Measurements from ENCODE around the gene IGFBP7. TPM values are rescaled to one million over a fixed set of nuclear protein-coding genes. Genes with fewer than 3 reads are reported as not detected.

The IGFBP7 gene
- polyA plus RNA-seq, 1 experiment = 655 TPM

DNA sequence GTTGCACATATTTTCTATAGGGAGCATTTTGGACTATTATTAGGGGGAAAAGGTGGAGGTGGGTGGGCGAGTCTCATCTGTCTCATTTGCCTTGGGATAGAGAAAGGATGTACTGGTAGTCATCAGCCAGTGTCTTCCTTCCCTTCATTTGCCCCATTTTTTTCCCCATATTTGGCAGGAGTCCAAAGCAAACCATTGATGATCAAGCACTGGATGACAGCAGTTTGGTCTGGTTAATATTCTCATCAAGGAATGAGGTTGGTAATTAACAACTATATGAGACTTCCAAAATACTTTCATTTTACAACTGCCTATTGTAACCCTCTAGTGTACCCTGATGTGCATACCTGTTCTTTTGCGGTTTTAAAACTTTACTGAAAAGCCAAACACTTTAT is 22.6 kb upstream of the IGFBP7 start:
- Histone ChIP-seq H3K27me3 (ENCODE audit: control insufficient read depth, insufficient read depth, low read length) (no peaks in the 10 kb centered on the region), H3K9me3 (ENCODE audit: control insufficient read depth, insufficient read depth, low read length) (peaks cover 4% of the 10 kb centered on the region), H3K27ac (ENCODE audit: low read depth, low read length) (no peak overlapping the region), H3K4me3 (ENCODE audit: low read depth, low read length) (no peak overlapping the region)
- CTCF ChIA-PET = interaction anchor here (1.6 kb wide), 1 partner anchor 31 kb away, joined by 13 read pairs; no protein-coding TSS in a partner anchor
- TF ChIP-seq, protein P1, sequence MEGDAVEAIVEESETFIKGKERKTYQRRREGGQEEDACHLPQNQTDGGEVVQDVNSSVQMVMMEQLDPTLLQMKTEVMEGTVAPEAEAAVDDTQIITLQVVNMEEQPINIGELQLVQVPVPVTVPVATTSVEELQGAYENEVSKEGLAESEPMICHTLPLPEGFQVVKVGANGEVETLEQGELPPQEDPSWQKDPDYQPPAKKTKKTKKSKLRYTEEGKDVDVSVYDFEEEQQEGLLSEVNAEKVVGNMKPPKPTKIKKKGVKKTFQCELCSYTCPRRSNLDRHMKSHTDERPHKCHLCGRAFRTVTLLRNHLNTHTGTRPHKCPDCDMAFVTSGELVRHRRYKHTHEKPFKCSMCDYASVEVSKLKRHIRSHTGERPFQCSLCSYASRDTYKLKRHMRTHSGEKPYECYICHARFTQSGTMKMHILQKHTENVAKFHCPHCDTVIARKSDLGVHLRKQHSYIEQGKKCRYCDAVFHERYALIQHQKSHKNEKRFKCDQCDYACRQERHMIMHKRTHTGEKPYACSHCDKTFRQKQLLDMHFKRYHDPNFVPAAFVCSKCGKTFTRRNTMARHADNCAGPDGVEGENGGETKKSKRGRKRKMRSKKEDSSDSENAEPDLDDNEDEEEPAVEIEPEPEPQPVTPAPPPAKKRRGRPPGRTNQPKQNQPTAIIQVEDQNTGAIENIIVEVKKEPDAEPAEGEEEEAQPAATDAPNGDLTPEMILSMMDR (IDR thresholded peaks at IDR 0.05; ENCODE audit: low read depth, low read length) = no peak
- DNase-seq (ENCODE audit: low read depth, low spot score) = no peak
- POLR2A ChIA-PET = interaction anchor here (1.4 kb wide), 1 partner anchor 67 kb away, joined by 3 read pairs; no protein-coding TSS in a partner anchor

DNA sequence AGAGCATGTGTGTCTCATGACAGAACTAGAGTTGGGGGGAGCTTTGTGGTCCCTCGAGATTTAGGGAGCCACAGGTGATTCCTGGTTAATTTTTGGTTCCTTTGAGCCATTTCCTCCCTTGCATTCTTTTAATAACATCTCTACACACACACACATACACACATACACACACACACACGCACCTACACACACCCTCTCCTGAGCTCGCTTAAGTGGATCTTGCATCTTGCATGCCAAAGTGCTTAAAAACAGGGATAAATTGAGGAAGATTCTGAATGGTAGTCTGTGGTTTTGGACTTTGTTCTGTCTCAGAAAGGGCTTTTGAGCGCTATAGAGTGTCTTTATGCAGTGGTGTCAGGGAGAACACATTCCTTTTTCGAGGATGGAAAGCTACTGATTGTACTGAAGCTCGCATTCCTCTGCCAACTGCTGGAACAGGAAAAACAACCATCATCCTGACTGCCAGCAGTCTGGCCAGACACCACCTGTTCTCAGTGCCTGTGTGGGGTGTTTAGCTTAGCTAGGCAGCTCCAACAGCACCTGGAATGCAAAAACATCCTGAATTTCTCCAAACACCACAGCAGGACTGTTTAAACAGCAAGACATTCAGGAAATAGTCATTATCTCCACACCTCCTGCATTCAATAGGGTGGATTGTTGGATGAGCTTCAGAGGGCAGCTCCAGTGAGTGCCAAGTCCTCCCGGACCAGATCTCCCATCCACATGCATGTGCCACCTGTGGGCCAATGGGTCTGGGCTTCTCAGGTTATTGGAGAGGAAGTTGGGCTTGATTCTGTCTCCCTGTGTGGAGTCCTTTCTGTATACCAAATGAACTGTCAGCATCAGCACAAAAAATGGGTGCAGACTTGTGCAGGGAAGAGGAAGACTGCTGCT is 21.9 kb upstream of the IGFBP7 start:
- peaks cover 7% of the 10 kb centered on the region for H3K9me3 ChIP-seq (ENCODE audit: control insufficient read depth, insufficient read depth, low read length)
- no peak for DNase-seq (ENCODE audit: low read depth, low spot score)
- POLR2A ChIA-PET = interaction anchor here (0.6 to 1.4 kb wide), 3 partner anchors 13 to 129 kb away, joined by 3 to 8 read pairs (median 3); no protein-coding TSS in a partner anchor
- TF ChIP-seq, protein P1 (IDR thresholded peaks at IDR 0.05; ENCODE audit: low read depth, low read length) = no peak
- no peak overlapping the region for H3K4me3 ChIP-seq (ENCODE audit: low read depth, low read length)
- no peaks in the 10 kb centered on the region for H3K27me3 ChIP-seq (ENCODE audit: control insufficient read depth, insufficient read depth, low read length)
- CTCF ChIA-PET = interaction anchor here (1.6 kb wide), 1 partner anchor 32 kb away, joined by 13 read pairs; no protein-coding TSS in a partner anchor
- H3K27ac ChIP-seq (ENCODE audit: low read depth, low read length) = no peak overlapping the region

DNA sequence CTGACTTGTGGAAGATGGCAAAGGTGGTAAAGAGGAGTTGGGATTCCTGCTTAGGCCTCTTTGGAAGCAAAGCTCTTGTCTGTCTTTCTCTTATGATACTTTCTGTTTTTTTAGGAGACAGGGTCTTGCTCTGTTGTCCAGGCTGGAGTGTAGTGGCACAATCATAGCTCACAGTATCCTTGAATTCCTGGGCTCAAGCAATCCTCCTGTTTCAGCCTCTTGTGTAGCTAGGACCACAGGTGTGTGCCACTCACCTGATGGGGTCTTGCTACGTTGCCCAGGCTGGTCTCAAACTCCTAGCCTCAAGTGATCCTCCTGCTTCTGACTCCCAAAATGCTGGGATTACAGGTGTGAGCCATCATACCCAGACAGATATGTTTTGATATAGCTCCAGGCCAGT is 19.3 kb upstream of the IGFBP7 start:
- POLR2A ChIA-PET = no interaction called here
- TF ChIP-seq, protein P1 (IDR thresholded peaks at IDR 0.05; ENCODE audit: low read depth, low read length) = no peak
- no peak for DNase-seq (ENCODE audit: low read depth, low spot score)
- Histone ChIP-seq H3K27me3 (ENCODE audit: control insufficient read depth, insufficient read depth, low read length) (no peaks in the 10 kb centered on the region), H3K27ac (ENCODE audit: low read depth, low read length) (no peak overlapping the region), H3K9me3 (ENCODE audit: control insufficient read depth, insufficient read depth, low read length) (peaks cover 7% of the 10 kb centered on the region), H3K4me3 (ENCODE audit: low read depth, low read length) (no peak overlapping the region)
- CTCF ChIA-PET = interaction anchor here (2.5 kb wide), 1 partner anchor 34 kb away, joined by 12 read pairs; no protein-coding TSS in a partner anchor

DNA sequence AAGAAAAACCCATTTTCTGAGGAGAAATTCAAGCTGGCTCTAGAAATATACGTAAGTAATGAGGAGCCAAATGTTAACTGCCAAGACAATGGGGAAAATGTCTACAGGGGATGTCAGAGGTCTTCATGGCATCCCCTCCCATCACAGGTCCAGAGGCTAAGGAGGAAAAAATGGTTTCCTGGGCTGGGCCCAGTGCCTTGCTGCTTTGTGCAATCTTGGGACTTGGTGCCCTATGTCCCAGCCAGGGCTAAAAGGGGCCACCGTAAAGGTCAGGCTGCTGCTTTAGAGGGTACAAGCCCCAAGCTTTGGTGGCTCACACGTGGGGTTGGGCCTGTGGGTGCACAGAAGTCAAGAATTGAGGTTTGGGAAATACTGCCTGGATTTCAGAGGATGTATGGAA is 17.2 kb upstream of the IGFBP7 start:
- H3K9me3 ChIP-seq (ENCODE audit: control insufficient read depth, insufficient read depth, low read length) = peaks cover 9% of the 10 kb centered on the region
- H3K27ac ChIP-seq (ENCODE audit: low read depth, low read length) = no peak overlapping the region
- CTCF ChIA-PET = interaction anchor here (3.3 kb wide), 1 partner anchor 36 kb away, joined by 13 read pairs; no protein-coding TSS in a partner anchor
- TF ChIP-seq, protein P1 (IDR thresholded peaks at IDR 0.05; ENCODE audit: low read depth, low read length) = no peak
- no peaks in the 10 kb centered on the region for H3K27me3 ChIP-seq (ENCODE audit: control insufficient read depth, insufficient read depth, low read length)
- no peak overlapping the region for H3K4me3 ChIP-seq (ENCODE audit: low read depth, low read length)
- POLR2A ChIA-PET = no interaction called here
- no peak for DNase-seq (ENCODE audit: low read depth, low spot score)

DNA sequence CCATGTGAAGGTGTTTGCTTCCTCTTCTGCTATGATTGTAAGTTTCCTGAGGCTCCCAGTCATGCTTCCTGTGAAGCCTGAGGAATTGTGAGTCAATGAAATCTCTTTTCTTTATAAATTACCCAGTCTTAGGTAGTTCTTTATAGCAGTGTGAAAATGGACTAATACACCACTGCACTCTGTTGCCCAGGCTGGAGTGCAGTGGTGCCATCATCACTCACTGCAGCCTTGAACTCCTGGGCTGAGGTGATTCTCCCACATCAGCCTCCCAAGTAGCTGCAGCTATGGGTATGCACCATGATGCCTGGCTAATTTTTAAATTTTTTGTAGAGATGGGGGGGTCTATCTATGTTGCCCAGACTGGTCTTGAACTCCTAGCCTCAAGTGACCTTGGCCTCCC is 15.8 kb upstream of the IGFBP7 start:
- no peak overlapping the region for H3K27ac ChIP-seq (ENCODE audit: low read depth, low read length)
- ChIA-PET CTCF (interaction anchor here (3.3 kb wide), 1 partner anchor 38 kb away, joined by 13 read pairs; no protein-coding TSS in a partner anchor), POLR2A (interaction anchor here (0.7 kb wide), 1 partner anchor 19 kb away, joined by 3 read pairs; no protein-coding TSS in a partner anchor)
- no peak for DNase-seq (ENCODE audit: low read depth, low spot score)
- H3K9me3 ChIP-seq (ENCODE audit: control insufficient read depth, insufficient read depth, low read length) = peaks cover 9% of the 10 kb centered on the region
- TF ChIP-seq, protein P1 (IDR thresholded peaks at IDR 0.05; ENCODE audit: low read depth, low read length) = no peak
- H3K4me3 ChIP-seq (ENCODE audit: low read depth, low read length) = no peak overlapping the region
- H3K27me3 ChIP-seq (ENCODE audit: control insufficient read depth, insufficient read depth, low read length) = no peaks in the 10 kb centered on the region
